Measurements from ENCODE around the gene ZNF655.

ZNF655 gene

GRCh38 chr7:99594948-99595745 lies 36.7 kb downstream of the ZNF655 start:
- no peak for DNase-seq (ENCODE audit: low spot score)
- POLR2A ChIA-PET (ENCODE audit: low non-redundant PET): no interaction called here
- CTCF ChIA-PET: no interaction called here
- H3K27ac ChIP-seq: no peak overlapping the region
- no peak for TF ChIP-seq CTCF (conservative IDR thresholded peaks at IDR 0.05; ENCODE audit: low read depth)

DNA sequence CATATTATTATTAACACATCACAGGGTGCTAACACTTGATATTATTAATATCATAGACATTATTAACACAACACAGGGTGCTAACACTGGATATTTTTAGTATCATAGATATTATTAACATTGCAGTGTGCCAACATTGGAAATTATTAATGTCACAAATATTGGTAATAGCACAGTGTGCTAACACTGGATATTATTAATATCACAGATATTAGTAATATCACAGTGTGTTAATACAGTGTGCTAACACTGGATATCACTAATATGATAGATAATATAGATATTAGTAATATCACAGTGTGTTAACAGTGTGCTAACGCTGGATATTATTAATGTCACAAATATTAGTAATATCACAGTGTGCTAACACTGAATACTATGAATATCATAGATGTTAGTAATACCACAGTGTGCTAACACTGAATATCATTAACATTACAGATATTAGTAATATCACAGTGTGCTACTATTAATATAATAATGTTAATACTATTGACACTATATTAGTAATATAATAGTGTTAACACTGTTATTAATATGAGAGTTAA lies 38.0 kb downstream of the ZNF655 start:
- DNase-seq (ENCODE audit: low spot score): no peak
- no peak overlapping the region for H3K27ac ChIP-seq
- TF ChIP-seq CTCF (conservative IDR thresholded peaks at IDR 0.05; ENCODE audit: low read depth): no peak
- POLR2A ChIA-PET (ENCODE audit: low non-redundant PET): no interaction called here
- CTCF ChIA-PET: no interaction called here

- no peak for TF ChIP-seq CTCF (conservative IDR thresholded peaks at IDR 0.05; ENCODE audit: low read depth)
- ChIA-PET CTCF (interaction anchor here (0.5 to 1.0 kb wide), 4 partner anchors 12 to 148 kb away, joined by 3 read pairs; no protein-coding TSS in a partner anchor), POLR2A (ENCODE audit: low non-redundant PET) (no interaction called here)
- no peak for DNase-seq (ENCODE audit: low spot score)
- no peak within 1 kb of the TSS for H3K27ac ChIP-seq
These were observed 39.5 kb downstream of the ZNF655 start, which contains the start of gene TMEM225B for GRCh38 chr7:99597762-99598501. TSS of gene TMEM225B (plus strand) at chr7:99598267. CDS start at chr7:99604389, 6,122 bp downstream.

GRCh38 chr7:99599836-99600235 lies 41.4 kb downstream of the ZNF655 start:
- CTCF ChIA-PET: no interaction called here
- H3K27ac ChIP-seq: no peak overlapping the region
- POLR2A ChIA-PET (ENCODE audit: low non-redundant PET): no interaction called here
- DNase-seq (ENCODE audit: low spot score): no peak
- TF ChIP-seq CTCF (conservative IDR thresholded peaks at IDR 0.05; ENCODE audit: low read depth): no peak

- ChIA-PET POLR2A (ENCODE audit: low non-redundant PET) (no interaction called here), CTCF (no interaction called here)
- H3K27ac ChIP-seq: no peak overlapping the region
- no peak for DNase-seq (ENCODE audit: low spot score)
- no peak for TF ChIP-seq CTCF (conservative IDR thresholded peaks at IDR 0.05; ENCODE audit: low read depth)
These were observed 43.3 kb downstream of the ZNF655 start for GRCh38 chr7:99601656-99602310.

GRCh38 chr7:99605527-99605926 lies 47.1 kb downstream of the ZNF655 start:
- DNase-seq (ENCODE audit: low spot score): no peak
- ChIA-PET POLR2A (ENCODE audit: low non-redundant PET) (no interaction called here), CTCF (no interaction called here)
- TF ChIP-seq CTCF (conservative IDR thresholded peaks at IDR 0.05; ENCODE audit: low read depth): no peak
- H3K27ac ChIP-seq: no peak overlapping the region
